Gastroesophageal sphincter (tissue), 3 donors: ENCODE measurements around the gene TNFAIP2.
A peak's percentile ranks its signal among the peaks of the same experiment; 100 is the strongest.

Experiments
- CTCF ChIP-seq, 4 experiments: fragments of 200-600 bp in 2 of 4; fragments of 450-650 bp in 2 of 4; sonication (generic) in 1 of 4; IDR thresholded peaks; one replicate each; pipeline ENCODE4 v1.5.1; 2017 to 2019; ENCODE audit warnings: antibody characterized with exemption in 4 of 4, mild to moderate bottlenecking in 2 of 4, moderate library complexity in 2 of 4
- EP300 ChIP-seq: sonication (generic); formaldehyde crosslinking; IDR thresholded peaks from one replicate; pipeline ENCODE4 v1.6.1; 2017; ENCODE audit warnings: antibody characterized with exemption, mild to moderate bottlenecking
- POLR2AphosphoS5 ChIP-seq: sonication (generic); formaldehyde crosslinking; IDR thresholded peaks from one replicate; pipeline ENCODE4 v1.6.1; 2017; ENCODE audit warnings: antibody characterized with exemption

GRCh38 chr14:103141117-103141796 is 18.0 kb downstream of the TNFAIP2 start:
- TF ChIP-seq CTCF (IDR thresholded peaks at IDR 0.05) (peak in 3 of 4 experiments; percentile 22 to 63 (median 44)), EP300 (no peak), POLR2AphosphoS5 (no peak)
